HG03108 (cell line): ENCODE data around the gene NUTM2E.
"Not testable (repeated sequence)": the region's sequence is repeated elsewhere in the genome, so short reads cannot be mapped to it uniquely, and the experiment has no call there.

Source experiments
- ATAC-seq: cut with Tn5 transposase; IDR thresholded peaks from one replicate; pipeline ENCODE4 v1.9.1; 2021; ENCODE audit warnings: moderate library complexity; ENCODE audit not compliant: unreplicated experiment

The NUTM2E gene

DNA sequence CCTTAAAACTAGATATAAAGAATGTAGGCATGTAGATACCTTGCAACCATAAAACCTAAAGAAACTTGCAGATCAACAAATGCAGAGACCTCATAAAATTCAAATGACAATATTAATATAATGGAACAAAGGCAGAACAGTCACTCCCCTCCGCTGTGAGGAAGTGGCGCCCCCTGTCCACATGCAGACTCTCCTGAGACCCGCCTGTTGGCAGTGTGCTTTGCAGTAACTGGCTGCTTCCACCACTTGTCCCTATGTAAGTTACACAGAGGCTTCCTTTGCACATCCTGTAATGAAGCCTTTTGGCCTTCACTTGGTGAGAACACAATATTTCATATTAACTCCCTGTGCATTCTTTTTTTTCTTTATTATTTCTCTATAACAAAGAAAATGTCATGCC lies 36.3 kb downstream of the NUTM2E start:
- ATAC-seq, result not testable (repeated sequence)

DNA sequence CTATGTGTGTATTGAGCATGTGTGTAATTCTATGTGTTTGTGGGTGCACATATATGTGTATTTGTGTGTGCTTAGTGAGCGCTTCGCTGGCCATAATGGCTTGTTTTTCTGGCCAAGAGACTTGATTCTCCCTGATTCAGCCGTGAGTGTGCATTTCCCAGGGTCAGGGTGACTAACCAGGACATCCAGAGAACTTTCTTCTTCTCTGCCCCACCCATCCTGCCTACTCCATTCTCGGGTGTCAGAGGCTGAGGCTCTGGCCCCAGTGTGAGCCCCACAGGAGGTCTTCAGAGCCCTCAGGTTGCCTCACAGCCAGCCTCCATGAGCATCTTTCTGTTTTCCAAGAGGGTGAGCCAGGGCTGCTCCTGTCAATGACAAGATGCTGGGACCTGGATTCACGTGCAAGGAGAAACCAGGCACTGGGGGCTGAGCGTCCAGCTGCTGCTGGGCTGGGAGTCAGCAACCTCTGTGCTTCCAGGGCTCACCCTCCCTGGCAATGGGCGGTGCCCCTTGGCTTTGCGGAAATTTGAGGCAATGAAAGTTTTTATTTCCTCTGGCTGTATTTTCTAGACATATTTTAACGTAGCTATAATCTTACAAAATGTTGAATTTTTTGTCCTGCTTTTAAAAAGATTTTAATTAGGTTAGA lies 40.5 kb downstream of the NUTM2E start:
- not testable (repeated sequence) for ATAC-seq

DNA sequence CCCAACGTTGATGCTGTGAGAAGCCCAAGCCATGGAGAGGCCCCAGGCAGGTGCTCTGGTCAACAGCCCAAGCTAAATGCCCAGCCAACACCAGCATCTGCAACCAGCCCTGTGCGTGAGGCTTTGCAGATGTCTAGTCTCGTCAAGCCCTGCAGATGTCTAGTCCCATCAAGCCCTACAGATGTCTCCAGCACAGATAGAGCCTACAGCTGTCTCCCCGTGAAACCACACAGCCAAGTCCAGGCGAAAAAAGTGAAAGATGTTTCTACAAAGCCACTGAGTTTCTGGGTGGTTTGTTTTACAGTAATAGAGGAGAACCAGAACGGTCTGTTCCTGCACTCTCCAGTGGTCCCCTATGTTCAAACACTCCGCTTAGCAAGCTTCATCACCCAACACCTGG lies 41.5 kb downstream of the NUTM2E start:
- not testable (repeated sequence) for ATAC-seq

DNA sequence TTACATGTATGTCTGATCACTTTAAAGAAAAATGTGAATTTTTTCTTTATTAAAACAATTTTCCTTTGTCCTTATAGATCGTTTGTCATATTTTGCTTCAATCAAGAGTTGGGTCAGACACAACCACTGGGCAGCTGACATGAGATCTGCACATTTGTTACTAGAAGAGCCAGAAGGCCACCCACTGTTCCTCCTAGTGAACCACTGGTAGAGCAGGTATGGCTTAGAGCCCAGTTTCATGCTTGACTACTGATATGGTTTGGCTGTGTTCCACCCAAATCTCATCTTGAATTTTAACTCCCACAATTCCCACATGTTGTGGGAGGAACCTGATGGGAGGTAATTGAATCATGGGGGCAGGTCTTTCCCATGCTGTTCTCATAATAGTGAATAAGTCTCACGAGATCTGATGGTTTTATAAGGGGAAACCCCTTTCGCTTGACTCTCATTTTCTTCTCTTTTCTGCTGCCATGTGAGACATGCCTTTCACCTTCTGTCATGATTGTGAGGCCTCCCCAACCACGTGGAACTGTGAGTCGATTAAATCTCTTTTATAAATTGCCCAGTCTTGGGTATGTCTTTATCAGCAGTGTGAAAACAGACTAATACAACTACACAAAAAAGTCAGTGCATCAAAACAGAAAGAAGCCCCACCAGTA lies 43.0 kb downstream of the NUTM2E start:
- ATAC-seq, result not testable (repeated sequence)

DNA sequence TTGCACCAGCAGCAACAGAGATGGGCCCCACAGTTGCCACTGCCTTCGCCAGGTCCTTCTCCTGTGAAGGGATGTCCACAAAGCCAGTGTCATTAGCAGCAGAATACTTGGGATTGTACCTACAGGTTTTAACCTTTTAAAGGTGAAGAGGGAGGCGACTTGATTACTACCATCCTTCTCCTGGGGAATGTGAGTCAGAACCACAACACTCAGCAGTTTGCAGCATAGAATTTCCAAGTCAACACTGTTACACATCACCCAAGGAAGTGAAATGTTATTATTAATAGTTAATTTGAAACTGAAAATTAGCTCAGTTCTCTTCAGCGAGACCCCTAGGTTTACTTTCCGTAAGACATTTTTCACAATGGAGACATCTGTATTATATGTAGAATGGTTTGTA lies 45.2 kb downstream of the NUTM2E start:
- ATAC-seq, result not testable (repeated sequence)
